H9 (cell line): ENCODE measurements around the gene PTBP2. TPM values are rescaled to one million over a fixed set of nuclear protein-coding genes. Genes with fewer than 3 reads are reported as not detected.

ENCODE experiments used
- DNase-seq: peaks from one replicate; pipeline ENCODE4 v3.0.0-alpha.2; 2017
- H2AFZ ChIP-seq: one replicate; pipeline ENCODE4 v1.6.1; 2013; ENCODE audit warnings: mild to moderate bottlenecking, low read length, control low read depth, moderate library complexity
- H2AK5ac ChIP-seq: 2 replicates; pipeline ENCODE4 v1.6.1; 2013; ENCODE audit warnings: low read length, control low read depth, mixed read lengths; ENCODE audit not compliant: insufficient read length
- H2BK120ac ChIP-seq: one replicate; pipeline ENCODE4 v1.6.1; 2013; ENCODE audit warnings: low read depth, mild to moderate bottlenecking, low read length, control low read depth, inconsistent platforms; ENCODE audit not compliant: poor library complexity, severe bottlenecking
- H2BK12ac ChIP-seq: 2 replicates; pipeline ENCODE4 v1.6.1; 2013; ENCODE audit warnings: low read length, control low read depth, mixed read lengths, low read depth; ENCODE audit not compliant: insufficient read length
- H2BK15ac ChIP-seq: 2 replicates; pipeline ENCODE4 v1.6.1; 2013; ENCODE audit warnings: low read depth, low read length, control low read depth
- H2BK20ac ChIP-seq: one replicate; pipeline ENCODE4 v1.6.1; 2013; ENCODE audit warnings: low read depth, mild to moderate bottlenecking, low read length, control low read depth, inconsistent platforms; ENCODE audit not compliant: poor library complexity, severe bottlenecking
- H2BK5ac ChIP-seq: 2 replicates; pipeline ENCODE4 v1.6.1; 2013; ENCODE audit warnings: low read length, control low read depth, mixed read lengths; ENCODE audit not compliant: insufficient read length
- H3K14ac ChIP-seq: 2 replicates; pipeline ENCODE4 v1.6.1; 2013; ENCODE audit warnings: low read length, control low read depth; ENCODE audit not compliant: insufficient read depth
- H3K18ac ChIP-seq: 2 replicates; pipeline ENCODE4 v1.6.1; 2013; ENCODE audit warnings: low read depth, mild to moderate bottlenecking, mixed read lengths, low read length, control low read depth; ENCODE audit not compliant: insufficient read length
- H3K23ac ChIP-seq: 2 replicates; pipeline ENCODE4 v1.6.1; 2013; ENCODE audit warnings: low read length, control low read depth, mixed read lengths, low read depth; ENCODE audit not compliant: insufficient read length
- H3K23me2 ChIP-seq: 2 replicates; pipeline ENCODE4 v1.6.1; 2013; ENCODE audit warnings: low read depth, mild to moderate bottlenecking, mixed read lengths, low read length, control low read depth; ENCODE audit not compliant: insufficient read length, poor library complexity, severe bottlenecking
- H3K27ac ChIP-seq: 2 replicates; pipeline ENCODE4 v1.5.1; 2013; ENCODE audit warnings: low read length, control low read depth, mixed read lengths, low read depth; ENCODE audit not compliant: insufficient read length
- H3K27me3 ChIP-seq: 2 replicates; pipeline ENCODE4 v1.6.1; 2013; ENCODE audit warnings: low read length, control low read depth, inconsistent platforms; ENCODE audit not compliant: insufficient read depth
- H3K4ac ChIP-seq: 2 replicates; pipeline ENCODE4 v1.6.1; 2013; ENCODE audit warnings: low read depth, mild to moderate bottlenecking, control low read depth, inconsistent platforms, low read length, moderate library complexity
- H3K4me1 ChIP-seq: 2 replicates; pipeline ENCODE4 v1.6.1; 2013; ENCODE audit warnings: low read length, control low read depth, inconsistent platforms; ENCODE audit not compliant: insufficient read depth
- H3K4me2 ChIP-seq: 2 replicates; pipeline ENCODE4 v1.6.1; 2013; ENCODE audit warnings: low read length, control low read depth, mixed read lengths; ENCODE audit not compliant: insufficient read length, insufficient read depth
- H3K56ac ChIP-seq: 2 replicates; pipeline ENCODE4 v1.6.1; 2013; ENCODE audit warnings: low read depth, mild to moderate bottlenecking, mixed read lengths, low read length, control low read depth; ENCODE audit not compliant: insufficient read length
- H3K79me1 ChIP-seq: 2 replicates; pipeline ENCODE4 v1.6.1; 2013; ENCODE audit warnings: low read depth, mild to moderate bottlenecking, moderate library complexity, low read length, control low read depth, inconsistent platforms; ENCODE audit not compliant: insufficient read depth, poor library complexity, severe bottlenecking
- H3K79me2 ChIP-seq: 2 replicates; pipeline ENCODE4 v1.6.1; 2013; ENCODE audit warnings: low read length, control low read depth, inconsistent platforms; ENCODE audit not compliant: insufficient read depth
- H3K9ac ChIP-seq: 2 replicates; pipeline ENCODE4 v1.6.1; 2013; ENCODE audit warnings: low read length, control low read depth, mixed read lengths; ENCODE audit not compliant: insufficient read length; ENCODE audit errors: extremely low read depth
- H3K9me3 ChIP-seq: one replicate; pipeline ENCODE4 v1.6.1; 2013; ENCODE audit warnings: low read depth, low read length, inconsistent platforms; ENCODE audit not compliant: control insufficient read depth
- H3T11ph ChIP-seq: one replicate; pipeline ENCODE4 v1.6.1; 2013; ENCODE audit warnings: mild to moderate bottlenecking, low read length, control low read depth, inconsistent platforms
- H4K20me1 ChIP-seq: one replicate; pipeline ENCODE4 v1.6.1; 2013; ENCODE audit not compliant: control insufficient read depth, insufficient read length, insufficient read depth
- H4K5ac ChIP-seq: 2 replicates; pipeline ENCODE4 v1.6.1; 2013; ENCODE audit warnings: low read depth, mild to moderate bottlenecking, mixed read lengths, low read length, control low read depth; ENCODE audit not compliant: insufficient read length
- H4K8ac ChIP-seq: replicated peaks from 2 replicates; pipeline ENCODE4 v1.6.1; 2013; ENCODE audit warnings: low read length, control low read depth, mixed read lengths, low read depth; ENCODE audit not compliant: insufficient read length
- H4K91ac ChIP-seq: 2 replicates; pipeline ENCODE4 v1.6.1; 2013; ENCODE audit warnings: low read depth, mild to moderate bottlenecking, moderate library complexity, mixed read lengths, low read length, control low read depth; ENCODE audit not compliant: insufficient read length
- H3K27ac Mint-ChIP-seq, 3 experiments: 2 replicates in 2 of 3; 3 replicates in 1 of 3; pipeline ENCODE4 v1.8.0; 2020 to 2021; ENCODE audit warnings: mixed read lengths in 3 of 3, mild to moderate bottlenecking in 1 of 3, moderate library complexity in 1 of 3
- H3K27me3 Mint-ChIP-seq: 2 replicates; pipeline ENCODE4 v1.8.0; 2021; ENCODE audit warnings: low read depth, mild to moderate bottlenecking, moderate library complexity, mixed read lengths
- H3K36me3 Mint-ChIP-seq, 3 experiments: 2 replicates in 2 of 3; 3 replicates in 1 of 3; pipeline ENCODE4 v1.8.0; 2020 to 2021; ENCODE audit warnings: low read depth in 3 of 3, mixed read lengths in 3 of 3; ENCODE audit not compliant: insufficient read depth in 1 of 3
- H3K4me1 Mint-ChIP-seq, 2 experiments: 2 replicates each; pipeline ENCODE4 v1.8.0; 2020; ENCODE audit warnings: mixed read lengths in 2 of 2
- H3K4me3 Mint-ChIP-seq, 2 experiments: 2 replicates in 1 of 2; 3 replicates in 1 of 2; pipeline ENCODE4 v1.8.0; 2020 to 2021; ENCODE audit warnings: mild to moderate bottlenecking in 2 of 2, mixed read lengths in 2 of 2, moderate library complexity in 1 of 2
- H3K9me3 Mint-ChIP-seq, 2 experiments: 2 replicates in 1 of 2; 3 replicates in 1 of 2; pipeline ENCODE4 v1.8.0; 2020; ENCODE audit warnings: mild to moderate bottlenecking in 2 of 2, mixed read lengths in 2 of 2, moderate library complexity in 1 of 2
- CTCF ChIP-seq: fragments of 200-600 bp; sonication (generic); conservative IDR thresholded peaks from 3 replicates; pipeline ENCODE4 v1.8.0; 2021; ENCODE audit warnings: antibody characterized with exemption, mild to moderate bottlenecking
- WGBS: extraction: QIAGEN DNeasy Blood & Tissue Kit; methylation state at CpG from one replicate; pipeline ENCODE4 v1.1.7; 2013; ENCODE audit warnings: missing lambda C conversion rate, low lambda C conversion rate, mixed read lengths; ENCODE audit not compliant: insufficient read length; ENCODE audit errors: extremely low coverage; 5-methylcytosine and 5-hydroxymethylcytosine counted together
- total RNA-seq: library from RNA; stranded (reverse); gene quantifications from 2 replicates; pipeline ENCODE4 v1.2.1, GENCODE V29; 2021

Gene PTBP2
- total RNA-seq, 1 experiment from 2014 or later, result 75.4 TPM

GRCh38 chr1:96723377-96723776 is 1.8 kb downstream of the PTBP2 start:
- H2AFZ ChIP-seq, result no peak overlapping the region
- no peaks in the 10 kb centered on the region for H3K27me3 Mint-ChIP-seq
- H2BK5ac ChIP-seq, result no peak overlapping the region
- no peak overlapping the region for H3K27ac ChIP-seq
- H3K4me1 Mint-ChIP-seq, result peaks cover 25 to 41% of the 10 kb centered on the region in 2 experiments
- H3K4ac ChIP-seq, result no peak overlapping the region
- H3T11ph ChIP-seq, result no peak overlapping the region
- H3K79me2 ChIP-seq, result peaks cover 36% of the 10 kb centered on the region
- peak overlapping the region; percentile 100 for H3K4me2 ChIP-seq
- no peak overlapping the region for H2BK20ac ChIP-seq
- no peak overlapping the region for H4K91ac ChIP-seq
- H3K36me3 Mint-ChIP-seq, result peaks cover 41 to 56% (median 51%) of the 10 kb centered on the region in 3 experiments
- H2AK5ac ChIP-seq, result no peak overlapping the region
- peaks cover 10% of the 10 kb centered on the region for H3K23me2 ChIP-seq
- peak overlapping the region; percentile 20 to 99 (median 64); a peak in 5 of 7 replicates for H3K27ac Mint-ChIP-seq
- no peak overlapping the region for H2BK15ac ChIP-seq
- no peaks in the 10 kb centered on the region for H3K9me3 ChIP-seq
- no CpG with 5 or more reads among the region's 4 CpGs for WGBS
- no peak overlapping the region for H3K18ac ChIP-seq
- peaks cover 3% of the 10 kb centered on the region for H3K79me1 ChIP-seq
- no peak overlapping the region for H2BK120ac ChIP-seq
- TF ChIP-seq CTCF, result no peak
- H4K20me1 ChIP-seq, result no peaks in the 10 kb centered on the region
- no peak overlapping the region for H4K8ac ChIP-seq
- H4K5ac ChIP-seq, result no peak overlapping the region
- H3K23ac ChIP-seq, result no peak overlapping the region
- H3K4me1 ChIP-seq, result peaks cover 4% of the 10 kb centered on the region; the same call in 1 of the 2 replicates
- no peak overlapping the region for H2BK12ac ChIP-seq
- H3K9ac ChIP-seq, result peak overlapping the region; percentile 98
- peak overlapping the region; percentile 91 to 97 for H3K4me3 Mint-ChIP-seq
- peaks cover 2 to 3% of the 10 kb centered on the region in 2 experiments; a peak in 3 of 5 replicates for H3K9me3 Mint-ChIP-seq
- DNase-seq, result no peak
- H3K14ac ChIP-seq, result no peak overlapping the region
- no peaks in the 10 kb centered on the region for H3K27me3 ChIP-seq
- no peak overlapping the region for H3K56ac ChIP-seq
